H9 (cell line): ENCODE data around the gene LARP6. TPM values are rescaled to one million over a fixed set of nuclear protein-coding genes. Genes with fewer than 3 reads are reported as not detected.

Experiments used
- DNase-seq: peaks from one replicate; pipeline ENCODE4 v3.0.0-alpha.2; 2017
- H2AFZ ChIP-seq: one replicate; pipeline ENCODE4 v1.6.1; 2013; ENCODE audit warnings: mild to moderate bottlenecking, low read length, control low read depth, moderate library complexity
- H2AK5ac ChIP-seq: 2 replicates; pipeline ENCODE4 v1.6.1; 2013; ENCODE audit warnings: low read length, control low read depth, mixed read lengths; ENCODE audit not compliant: insufficient read length
- H2BK120ac ChIP-seq: one replicate; pipeline ENCODE4 v1.6.1; 2013; ENCODE audit warnings: low read depth, mild to moderate bottlenecking, low read length, control low read depth, inconsistent platforms; ENCODE audit not compliant: poor library complexity, severe bottlenecking
- H2BK12ac ChIP-seq: 2 replicates; pipeline ENCODE4 v1.6.1; 2013; ENCODE audit warnings: low read length, control low read depth, mixed read lengths, low read depth; ENCODE audit not compliant: insufficient read length
- H2BK15ac ChIP-seq: 2 replicates; pipeline ENCODE4 v1.6.1; 2013; ENCODE audit warnings: low read depth, low read length, control low read depth
- H2BK20ac ChIP-seq: one replicate; pipeline ENCODE4 v1.6.1; 2013; ENCODE audit warnings: low read depth, mild to moderate bottlenecking, low read length, control low read depth, inconsistent platforms; ENCODE audit not compliant: poor library complexity, severe bottlenecking
- H2BK5ac ChIP-seq: 2 replicates; pipeline ENCODE4 v1.6.1; 2013; ENCODE audit warnings: low read length, control low read depth, mixed read lengths; ENCODE audit not compliant: insufficient read length
- H3K14ac ChIP-seq: 2 replicates; pipeline ENCODE4 v1.6.1; 2013; ENCODE audit warnings: low read length, control low read depth; ENCODE audit not compliant: insufficient read depth
- H3K18ac ChIP-seq: 2 replicates; pipeline ENCODE4 v1.6.1; 2013; ENCODE audit warnings: low read depth, mild to moderate bottlenecking, mixed read lengths, low read length, control low read depth; ENCODE audit not compliant: insufficient read length
- H3K23ac ChIP-seq: 2 replicates; pipeline ENCODE4 v1.6.1; 2013; ENCODE audit warnings: low read length, control low read depth, mixed read lengths, low read depth; ENCODE audit not compliant: insufficient read length
- H3K23me2 ChIP-seq: 2 replicates; pipeline ENCODE4 v1.6.1; 2013; ENCODE audit warnings: low read depth, mild to moderate bottlenecking, mixed read lengths, low read length, control low read depth; ENCODE audit not compliant: insufficient read length, poor library complexity, severe bottlenecking
- H3K27ac ChIP-seq: 2 replicates; pipeline ENCODE4 v1.5.1; 2013; ENCODE audit warnings: low read length, control low read depth, mixed read lengths, low read depth; ENCODE audit not compliant: insufficient read length
- H3K27me3 ChIP-seq: 2 replicates; pipeline ENCODE4 v1.6.1; 2013; ENCODE audit warnings: low read length, control low read depth, inconsistent platforms; ENCODE audit not compliant: insufficient read depth
- H3K4ac ChIP-seq: 2 replicates; pipeline ENCODE4 v1.6.1; 2013; ENCODE audit warnings: low read depth, mild to moderate bottlenecking, control low read depth, inconsistent platforms, low read length, moderate library complexity
- H3K4me1 ChIP-seq: 2 replicates; pipeline ENCODE4 v1.6.1; 2013; ENCODE audit warnings: low read length, control low read depth, inconsistent platforms; ENCODE audit not compliant: insufficient read depth
- H3K4me2 ChIP-seq: 2 replicates; pipeline ENCODE4 v1.6.1; 2013; ENCODE audit warnings: low read length, control low read depth, mixed read lengths; ENCODE audit not compliant: insufficient read length, insufficient read depth
- H3K56ac ChIP-seq: 2 replicates; pipeline ENCODE4 v1.6.1; 2013; ENCODE audit warnings: low read depth, mild to moderate bottlenecking, mixed read lengths, low read length, control low read depth; ENCODE audit not compliant: insufficient read length
- H3K79me1 ChIP-seq: 2 replicates; pipeline ENCODE4 v1.6.1; 2013; ENCODE audit warnings: low read depth, mild to moderate bottlenecking, moderate library complexity, low read length, control low read depth, inconsistent platforms; ENCODE audit not compliant: insufficient read depth, poor library complexity, severe bottlenecking
- H3K79me2 ChIP-seq: 2 replicates; pipeline ENCODE4 v1.6.1; 2013; ENCODE audit warnings: low read length, control low read depth, inconsistent platforms; ENCODE audit not compliant: insufficient read depth
- H3K9ac ChIP-seq: 2 replicates; pipeline ENCODE4 v1.6.1; 2013; ENCODE audit warnings: low read length, control low read depth, mixed read lengths; ENCODE audit not compliant: insufficient read length; ENCODE audit errors: extremely low read depth
- H3K9me3 ChIP-seq: one replicate; pipeline ENCODE4 v1.6.1; 2013; ENCODE audit warnings: low read depth, low read length, inconsistent platforms; ENCODE audit not compliant: control insufficient read depth
- H3T11ph ChIP-seq: one replicate; pipeline ENCODE4 v1.6.1; 2013; ENCODE audit warnings: mild to moderate bottlenecking, low read length, control low read depth, inconsistent platforms
- H4K20me1 ChIP-seq: one replicate; pipeline ENCODE4 v1.6.1; 2013; ENCODE audit not compliant: control insufficient read depth, insufficient read length, insufficient read depth
- H4K5ac ChIP-seq: 2 replicates; pipeline ENCODE4 v1.6.1; 2013; ENCODE audit warnings: low read depth, mild to moderate bottlenecking, mixed read lengths, low read length, control low read depth; ENCODE audit not compliant: insufficient read length
- H4K8ac ChIP-seq: replicated peaks from 2 replicates; pipeline ENCODE4 v1.6.1; 2013; ENCODE audit warnings: low read length, control low read depth, mixed read lengths, low read depth; ENCODE audit not compliant: insufficient read length
- H4K91ac ChIP-seq: 2 replicates; pipeline ENCODE4 v1.6.1; 2013; ENCODE audit warnings: low read depth, mild to moderate bottlenecking, moderate library complexity, mixed read lengths, low read length, control low read depth; ENCODE audit not compliant: insufficient read length
- H3K27ac Mint-ChIP-seq, 3 experiments: 2 replicates in 2 of 3; 3 replicates in 1 of 3; pipeline ENCODE4 v1.8.0; 2020 to 2021; ENCODE audit warnings: mixed read lengths in 3 of 3, mild to moderate bottlenecking in 1 of 3, moderate library complexity in 1 of 3
- H3K27me3 Mint-ChIP-seq: 2 replicates; pipeline ENCODE4 v1.8.0; 2021; ENCODE audit warnings: low read depth, mild to moderate bottlenecking, moderate library complexity, mixed read lengths
- H3K36me3 Mint-ChIP-seq, 3 experiments: 2 replicates in 2 of 3; 3 replicates in 1 of 3; pipeline ENCODE4 v1.8.0; 2020 to 2021; ENCODE audit warnings: low read depth in 3 of 3, mixed read lengths in 3 of 3; ENCODE audit not compliant: insufficient read depth in 1 of 3
- H3K4me1 Mint-ChIP-seq, 2 experiments: 2 replicates each; pipeline ENCODE4 v1.8.0; 2020; ENCODE audit warnings: mixed read lengths in 2 of 2
- H3K4me3 Mint-ChIP-seq, 2 experiments: 2 replicates in 1 of 2; 3 replicates in 1 of 2; pipeline ENCODE4 v1.8.0; 2020 to 2021; ENCODE audit warnings: mild to moderate bottlenecking in 2 of 2, mixed read lengths in 2 of 2, moderate library complexity in 1 of 2
- H3K9me3 Mint-ChIP-seq, 2 experiments: 2 replicates in 1 of 2; 3 replicates in 1 of 2; pipeline ENCODE4 v1.8.0; 2020; ENCODE audit warnings: mild to moderate bottlenecking in 2 of 2, mixed read lengths in 2 of 2, moderate library complexity in 1 of 2
- total RNA-seq: library from RNA; stranded (reverse); gene quantifications from 2 replicates; pipeline ENCODE4 v1.2.1, GENCODE V29; 2021
- TF ChIP-seq, protein P1 (sequence below): fragments of 200-600 bp; sonication (generic); conservative IDR thresholded peaks from 3 replicates; pipeline ENCODE4 v1.8.0; 2021; ENCODE audit warnings: antibody characterized with exemption, mild to moderate bottlenecking

Gene LARP6
- total RNA-seq, 1 experiment from 2014 or later: 18.9 TPM

DNA sequence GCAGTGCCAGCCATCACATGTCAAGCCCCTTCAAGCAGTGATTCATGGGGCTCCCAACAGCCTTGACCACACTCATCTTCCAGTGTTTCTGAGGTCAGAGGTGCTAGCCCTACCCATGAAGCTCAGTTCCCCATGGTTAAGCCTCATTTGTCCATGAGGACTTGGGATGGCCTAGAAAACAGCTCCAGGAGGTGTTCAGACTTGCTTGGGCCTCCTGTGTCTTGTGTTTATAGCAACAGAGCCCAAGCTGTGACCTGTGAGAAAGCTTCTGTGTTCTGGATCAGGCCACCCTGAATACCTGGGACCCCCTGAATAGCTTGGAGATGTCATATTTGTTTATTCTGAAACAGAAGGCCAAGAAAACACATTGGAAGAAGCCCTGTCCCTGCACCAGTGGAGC lies 36.7 kb downstream of the LARP6 start:
- Histone ChIP-seq H2BK5ac (no peak overlapping the region), H3K4me2 (no peak overlapping the region), H3K23ac (no peak overlapping the region), H3K4ac (no peak overlapping the region), H2AK5ac (no peak overlapping the region), H2AFZ (no peak overlapping the region), H3K18ac (no peak overlapping the region), H3K4me1 (peaks cover 2% of the 10 kb centered on the region; the same call in 1 of the 2 replicates), H2BK120ac (no peak overlapping the region), H3K27ac (no peak overlapping the region), H2BK15ac (no peak overlapping the region), H4K5ac (no peak overlapping the region), H3K79me2 (no peaks in the 10 kb centered on the region), H3T11ph (no peak overlapping the region), H4K8ac (no peak overlapping the region), H3K9ac (no peak overlapping the region), H2BK12ac (no peak overlapping the region), H3K27me3 (no peaks in the 10 kb centered on the region), H2BK20ac (no peak overlapping the region), H3K9me3 (no peaks in the 10 kb centered on the region), H3K23me2 (no peaks in the 10 kb centered on the region), H4K20me1 (no peaks in the 10 kb centered on the region), H3K14ac (no peak overlapping the region), H4K91ac (no peak overlapping the region), H3K56ac (no peak overlapping the region), H3K79me1 (no peaks in the 10 kb centered on the region)
- TF ChIP-seq, protein P1, sequence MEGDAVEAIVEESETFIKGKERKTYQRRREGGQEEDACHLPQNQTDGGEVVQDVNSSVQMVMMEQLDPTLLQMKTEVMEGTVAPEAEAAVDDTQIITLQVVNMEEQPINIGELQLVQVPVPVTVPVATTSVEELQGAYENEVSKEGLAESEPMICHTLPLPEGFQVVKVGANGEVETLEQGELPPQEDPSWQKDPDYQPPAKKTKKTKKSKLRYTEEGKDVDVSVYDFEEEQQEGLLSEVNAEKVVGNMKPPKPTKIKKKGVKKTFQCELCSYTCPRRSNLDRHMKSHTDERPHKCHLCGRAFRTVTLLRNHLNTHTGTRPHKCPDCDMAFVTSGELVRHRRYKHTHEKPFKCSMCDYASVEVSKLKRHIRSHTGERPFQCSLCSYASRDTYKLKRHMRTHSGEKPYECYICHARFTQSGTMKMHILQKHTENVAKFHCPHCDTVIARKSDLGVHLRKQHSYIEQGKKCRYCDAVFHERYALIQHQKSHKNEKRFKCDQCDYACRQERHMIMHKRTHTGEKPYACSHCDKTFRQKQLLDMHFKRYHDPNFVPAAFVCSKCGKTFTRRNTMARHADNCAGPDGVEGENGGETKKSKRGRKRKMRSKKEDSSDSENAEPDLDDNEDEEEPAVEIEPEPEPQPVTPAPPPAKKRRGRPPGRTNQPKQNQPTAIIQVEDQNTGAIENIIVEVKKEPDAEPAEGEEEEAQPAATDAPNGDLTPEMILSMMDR: no peak
- no peak for DNase-seq
- no peak overlapping the region; a peak in 1 of 7 replicates for H3K27ac Mint-ChIP-seq
- H3K4me1 Mint-ChIP-seq: peaks cover 5 to 8% of the 10 kb centered on the region in 2 experiments; a peak in 3 of 4 replicates
- H3K4me3 Mint-ChIP-seq: no peak overlapping the region
- H3K9me3 Mint-ChIP-seq: peaks cover 0 to 4% of the 10 kb centered on the region in 2 experiments; a peak in 2 of 5 replicates
- H3K27me3 Mint-ChIP-seq: no peaks in the 10 kb centered on the region
- no peaks in the 10 kb centered on the region; a peak in 1 of 7 replicates for H3K36me3 Mint-ChIP-seq
